Umbilical cord (tissue), 2 donors: ENCODE measurements around the gene CNGB1. TPM values are rescaled to one million over a fixed set of nuclear protein-coding genes. Genes with fewer than 3 reads are reported as not detected.
"Not testable (repeated sequence)": the region's sequence is repeated elsewhere in the genome, so short reads cannot be mapped to it uniquely, and the experiment has no call there.

Experiments
- DNase-seq: peaks from one replicate; pipeline ENCODE4 v3.0.0-alpha.2; 2015; ENCODE audit warnings: low spot score
- total RNA-seq: library from RNA; depleted of rRNA; stranded (reverse); fragments of >200 nt; gene quantifications from one replicate; pipeline ENCODE4 v1.2.3, GENCODE V29; 2014; ENCODE audit warnings: low replicate concordance; ENCODE audit not compliant: insufficient read depth

The CNGB1 gene
- total RNA-seq, 1 donor from 2014 or later, result 0.72 TPM

GRCh38 chr16:57889111-57889510, 81.8 kb downstream of the CNGB1 start:
- DNase-seq, result no peak

GRCh38 chr16:57888128-57888527, 82.8 kb downstream of the CNGB1 start:
- no peak for DNase-seq

- DNase-seq, result no peak
Measured at GRCh38 chr16:57887711-57888110, 83.2 kb downstream of the CNGB1 start.

GRCh38 chr16:57886427-57886826, 84.5 kb downstream of the CNGB1 start:
- DNase-seq, result no peak

GRCh38 chr16:57884655-57885133, 86.2 kb downstream of the CNGB1 start:
- DNase-seq, result peak; percentile 72

- DNase-seq, result no peak
Measured at GRCh38 chr16:57883953-57884654, 86.8 kb downstream of the CNGB1 start.

- no peak for DNase-seq
Measured at GRCh38 chr16:57883480-57883879, 87.4 kb downstream of the CNGB1 start.

GRCh38 chr16:57882792-57883191, 88.1 kb downstream of the CNGB1 start:
- DNase-seq, result no peak

- DNase-seq, result no peak
Measured at GRCh38 chr16:57882206-57882605, 88.7 kb downstream of the CNGB1 start.

GRCh38 chr16:57878586-57878985, 92.3 kb downstream of the CNGB1 start:
- no peak for DNase-seq

GRCh38 chr16:57876210-57876609, 94.7 kb downstream of the CNGB1 start:
- DNase-seq, result no peak

- DNase-seq, result no peak
Measured at GRCh38 chr16:57875347-57875746, 95.6 kb downstream of the CNGB1 start.

- no peak for DNase-seq
Measured at GRCh38 chr16:57873218-57873617, 97.7 kb downstream of the CNGB1 start.

- DNase-seq, result not testable (repeated sequence)
Measured at GRCh38 chr16:57872764-57873163, 98.2 kb downstream of the CNGB1 start.

GRCh38 chr16:57871456-57871855, 99.5 kb downstream of the CNGB1 start:
- DNase-seq, result peak; percentile 54

GRCh38 chr16:57870753-57871454, 100.0 kb downstream of the CNGB1 start:
- DNase-seq, result no peak

GRCh38 chr16:57868913-57869520, 101.9 kb downstream of the CNGB1 start:
- DNase-seq, result no peak

- DNase-seq, result no peak
Measured at GRCh38 chr16:57867000-57867561, 103.8 kb downstream of the CNGB1 start.

GRCh38 chr16:57866529-57866918, 104.4 kb downstream of the CNGB1 start:
- peak; percentile 40 for DNase-seq

- DNase-seq, result peak; percentile 40
Measured at GRCh38 chr16:57865746-57866528, 105.0 kb downstream of the CNGB1 start.

- peak; percentile 91 for DNase-seq
Measured at GRCh38 chr16:57863434-57864160, 107.3 kb downstream of the CNGB1 start.
